DMS53 (cell line): ENCODE measurements around the gene POTEE.
"Not testable (repeated sequence)": the region's sequence is repeated elsewhere in the genome, so short reads cannot be mapped to it uniquely, and the experiment has no call there.

ENCODE experiments used
- DNase-seq: peaks from one replicate; lab custom pipeline; 2025; lab: John Stamatoyannopoulos, UW

The POTEE gene

DNA sequence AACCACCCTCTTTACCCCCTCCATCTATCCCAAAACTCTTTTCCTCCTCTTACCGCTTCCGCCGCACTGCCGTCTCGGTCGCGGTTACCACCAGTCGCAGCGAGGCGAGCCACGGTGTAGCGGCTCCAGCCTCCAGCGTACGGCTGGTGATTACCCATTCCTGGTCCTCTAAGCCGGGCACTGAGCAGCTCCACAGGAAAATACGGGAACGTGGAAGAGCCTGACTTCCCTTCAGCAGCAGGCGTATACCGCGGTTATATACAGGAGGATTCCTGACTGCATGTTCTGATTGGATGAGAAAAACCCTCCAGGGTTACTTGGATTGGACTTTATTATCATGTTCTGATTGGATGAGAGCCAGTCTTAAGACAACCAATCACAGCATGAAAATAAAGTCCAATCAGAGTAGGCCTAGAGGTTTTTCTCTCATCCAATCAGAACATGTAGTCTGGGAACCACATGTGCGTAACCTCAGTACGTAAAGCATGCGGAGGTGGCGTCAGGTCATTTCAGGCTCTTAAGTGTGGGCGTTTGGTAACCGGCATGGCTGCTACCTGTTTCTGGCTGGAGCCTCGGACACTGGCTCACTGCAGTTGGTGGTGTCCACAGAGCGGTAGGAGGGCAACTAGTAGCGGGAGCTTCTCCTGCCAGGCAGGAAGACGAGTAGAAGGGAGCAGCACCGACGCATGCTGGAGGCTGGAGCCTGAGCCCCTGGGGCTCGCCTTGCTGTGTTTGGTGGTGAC lies at the start of gene POTEE:
Gene POTEE (plus strand): TSS at position 507 of the 743 bp plus-strand sequence. CDS start 8,867 bp downstream, outside the sequence.
- DNase-seq = not testable (repeated sequence)

GRCh38 chr2:131165562-131165961 lies 43.8 kb upstream of the POTEE start:
- not testable (repeated sequence) for DNase-seq

DNA sequence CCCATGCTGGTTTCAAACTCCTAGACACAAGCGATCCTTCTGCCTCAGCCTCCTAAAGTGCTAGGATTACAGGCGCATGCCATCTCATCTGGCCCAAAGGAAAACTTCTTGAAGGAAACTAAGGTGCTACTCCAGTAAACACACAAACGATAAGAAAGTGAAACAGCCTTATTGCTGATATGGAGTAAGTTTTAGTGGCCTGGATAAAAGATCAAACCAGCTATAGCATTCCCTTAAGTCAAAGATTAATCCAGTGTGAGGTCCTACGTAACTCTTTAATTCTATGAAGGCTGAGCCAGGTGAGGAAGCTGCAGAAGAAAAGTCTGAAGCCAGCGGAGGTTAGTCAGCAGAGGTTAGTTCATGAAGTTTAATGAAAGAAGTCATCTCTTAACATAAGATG lies 40.8 kb upstream of the POTEE start:
- DNase-seq = no peak

DNA sequence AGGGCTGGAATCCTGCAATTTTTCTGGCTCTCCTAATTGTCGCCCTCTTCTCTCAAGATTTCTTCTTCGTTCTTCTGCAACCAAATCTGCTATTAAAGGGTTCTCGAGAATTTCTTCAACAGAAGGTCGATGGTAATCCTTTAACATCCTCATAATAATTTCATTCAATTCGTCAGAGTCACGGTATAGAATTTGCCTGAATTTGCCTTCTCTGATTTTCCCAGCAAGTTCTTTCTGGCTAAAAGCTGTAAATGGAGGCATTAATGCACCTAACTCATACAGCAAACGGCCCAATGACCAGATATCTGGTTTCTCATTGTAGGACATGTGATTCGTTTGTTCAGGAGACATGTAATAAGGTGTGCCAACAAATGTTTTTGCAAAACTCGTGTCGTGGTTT lies 31.3 kb upstream of the POTEE start:
- DNase-seq = not testable (repeated sequence)

- not testable (repeated sequence) for DNase-seq
These were observed 30.5 kb upstream of the POTEE start for GRCh38 chr2:131178721-131179418.

- not testable (repeated sequence) for DNase-seq
These were observed 27.9 kb upstream of the POTEE start for GRCh38 chr2:131181451-131181850.

- DNase-seq = not testable (repeated sequence)
These were observed 15.9 kb upstream of the POTEE start for GRCh38 chr2:131193421-131193820.

GRCh38 chr2:131196186-131196585 lies 13.2 kb upstream of the POTEE start:
- not testable (repeated sequence) for DNase-seq

- DNase-seq = no peak
These were observed 8.2 kb upstream of the POTEE start for GRCh38 chr2:131201098-131201497.

GRCh38 chr2:131207839-131208238 lies 1.5 kb upstream of the POTEE start:
- not testable (repeated sequence) for DNase-seq

GRCh38 chr2:131209773-131210104 lies 403 bp downstream of the POTEE start:
- not testable (repeated sequence) for DNase-seq

- DNase-seq = not testable (repeated sequence)
These were observed 1.3 kb downstream of the POTEE start for GRCh38 chr2:131210434-131211211.

- DNase-seq = not testable (repeated sequence)
These were observed 8.1 kb downstream of the POTEE start for GRCh38 chr2:131217238-131217986.

DNA sequence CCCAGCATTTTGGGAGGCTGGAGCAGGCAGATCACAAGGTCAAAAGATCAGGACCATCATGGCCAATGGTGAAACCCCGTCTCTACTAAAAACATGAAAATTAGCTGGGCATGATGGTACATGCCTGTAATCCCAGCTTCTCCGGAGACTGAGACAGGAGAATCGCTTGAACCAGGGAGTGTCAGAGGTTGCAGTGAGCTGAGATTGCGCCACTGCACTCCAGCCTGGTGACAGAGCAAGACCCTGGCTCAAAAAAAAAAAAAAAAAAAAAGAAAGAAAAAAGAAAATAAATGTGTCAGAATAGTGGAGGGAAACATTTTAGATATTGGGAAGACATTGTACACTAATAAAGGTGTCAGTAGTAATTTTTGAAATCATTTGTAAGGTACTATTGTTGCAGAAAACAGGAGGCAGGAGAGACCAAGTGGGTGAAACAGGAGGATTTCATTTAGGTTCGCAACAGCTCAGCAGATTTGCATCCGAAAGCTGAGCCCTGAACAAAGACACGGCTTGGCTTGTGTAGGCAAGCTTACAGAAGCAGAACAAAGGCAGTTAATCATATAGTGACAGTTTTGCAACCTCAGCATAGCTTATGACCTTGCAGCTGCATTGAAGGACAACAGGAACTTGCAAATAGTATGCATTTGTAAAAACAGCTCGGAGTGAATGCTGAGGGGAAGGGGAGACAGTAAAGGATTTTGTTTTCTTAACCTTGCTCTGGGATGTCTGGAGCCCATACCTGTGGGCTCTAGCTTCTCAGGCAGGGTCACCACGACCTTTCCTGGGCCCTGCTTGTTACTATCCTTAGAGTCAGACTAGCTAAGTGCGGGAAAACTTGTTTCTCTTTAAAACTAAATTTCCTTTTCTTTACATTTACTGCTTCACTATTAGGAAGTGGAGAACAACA lies 26.5 kb downstream of the POTEE start:
- not testable (repeated sequence) for DNase-seq
